ENCODE results near the gene LRIG1.

DNA sequence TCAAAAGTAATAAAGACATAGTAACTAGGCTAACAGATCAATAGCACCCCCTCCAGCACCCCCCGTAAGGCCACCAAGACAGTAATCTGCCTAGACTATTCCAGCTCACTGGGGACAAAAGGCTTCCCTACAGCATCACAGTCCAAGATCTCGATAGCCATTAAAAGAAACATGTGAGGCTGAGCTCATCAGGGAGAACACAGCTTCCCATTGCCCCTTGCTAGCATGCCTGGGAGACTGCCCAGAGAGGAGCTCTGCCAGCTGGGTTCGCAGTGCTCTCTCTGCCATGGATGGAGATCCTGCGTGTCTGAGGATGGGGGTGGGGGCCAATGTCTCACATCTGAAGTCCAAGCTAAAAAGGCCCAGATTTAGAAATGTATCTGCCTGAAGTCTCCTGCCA, 17.8 kb downstream of the LRIG1 start:
- TF ChIP-seq FOXM1 (IDR thresholded peaks at IDR 0.05; ENCODE audit: borderline replicate concordance, low read depth) (no peak), USF1 (IDR thresholded peaks at IDR 0.05) (no peak), YY1 (IDR thresholded peaks at IDR 0.05; ENCODE audit: low read depth) (no peak), RAD21 (IDR thresholded peaks at IDR 0.05; ENCODE audit: low read depth) (no peak), TAF1 (IDR thresholded peaks at IDR 0.05; ENCODE audit: low read depth) (no peak), MAX (IDR thresholded peaks at IDR 0.05) (no peak), REST (IDR thresholded peaks at IDR 0.05; ENCODE audit: low read depth) (no peak), ZBTB7A (IDR thresholded peaks at IDR 0.05; ENCODE audit: low read depth) (no peak), TCF12 (IDR thresholded peaks at IDR 0.05; ENCODE audit: low read depth) (no peak), EGR1 (IDR thresholded peaks at IDR 0.05) (no peak), EP300 (IDR thresholded peaks at IDR 0.05; ENCODE audit: borderline replicate concordance) (no peak), NFIC (IDR thresholded peaks at IDR 0.05) (no peak), CEBPB (IDR thresholded peaks at IDR 0.05) (no peak)

All from Ishikawa (cell line).